GM10266 (cell line): ENCODE data around the gene RFC2.
"Not testable (repeated sequence)": the region's sequence is repeated elsewhere in the genome, so short reads cannot be mapped to it uniquely, and the experiment has no call there.

ENCODE experiments used
- DNase-seq: peaks from one replicate; pipeline ENCODE4 v3.0.0; 2012; ENCODE audit errors: extremely low spot score
- TF ChIP-seq, protein P1 (sequence below): IDR thresholded peaks from 2 replicates; pipeline ENCODE4 v1.5.1; 2012; ENCODE audit warnings: mild to moderate bottlenecking, low read depth; ENCODE audit not compliant: control insufficient read depth, insufficient read depth; ENCODE audit errors: missing control alignments

RFC2 gene

DNA sequence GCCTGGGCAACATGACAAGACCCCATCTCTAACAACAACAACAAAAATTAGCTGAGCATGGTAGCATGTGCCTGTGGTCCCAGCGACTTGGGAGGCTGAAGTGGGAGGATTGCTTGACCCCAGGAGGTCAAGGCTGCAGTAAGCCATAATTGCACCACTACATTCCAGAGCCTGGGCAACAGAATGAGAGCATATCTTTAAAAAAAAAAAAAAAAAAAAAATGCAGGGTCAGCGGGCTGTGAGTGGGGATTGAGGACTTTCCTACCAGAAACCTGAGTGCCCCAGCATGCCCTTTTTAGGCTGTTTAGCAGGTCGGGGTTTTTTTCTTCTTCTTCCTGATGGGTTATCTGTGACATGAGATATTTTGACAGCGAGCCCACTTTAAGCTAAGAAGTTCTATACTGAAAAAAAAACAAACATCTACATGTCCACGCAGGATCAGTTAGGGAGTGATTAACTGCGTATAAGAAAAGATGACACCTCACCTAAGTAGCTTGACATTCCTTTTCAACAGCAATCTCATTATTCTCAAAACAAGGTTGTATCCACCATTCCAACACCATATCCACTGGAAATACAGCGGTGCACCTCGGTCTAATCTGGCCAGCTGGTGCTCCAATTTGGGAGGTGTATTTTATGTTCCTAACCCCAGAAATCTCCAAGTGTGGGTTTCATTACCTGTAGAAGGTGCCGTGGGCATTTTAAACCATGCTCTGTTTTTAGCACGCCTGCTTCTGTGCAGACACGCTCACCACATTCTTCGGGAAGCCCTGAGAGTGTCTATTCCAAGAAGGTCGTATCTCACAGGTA is 13.8 kb upstream of the RFC2 start:
- TF ChIP-seq, protein P1, sequence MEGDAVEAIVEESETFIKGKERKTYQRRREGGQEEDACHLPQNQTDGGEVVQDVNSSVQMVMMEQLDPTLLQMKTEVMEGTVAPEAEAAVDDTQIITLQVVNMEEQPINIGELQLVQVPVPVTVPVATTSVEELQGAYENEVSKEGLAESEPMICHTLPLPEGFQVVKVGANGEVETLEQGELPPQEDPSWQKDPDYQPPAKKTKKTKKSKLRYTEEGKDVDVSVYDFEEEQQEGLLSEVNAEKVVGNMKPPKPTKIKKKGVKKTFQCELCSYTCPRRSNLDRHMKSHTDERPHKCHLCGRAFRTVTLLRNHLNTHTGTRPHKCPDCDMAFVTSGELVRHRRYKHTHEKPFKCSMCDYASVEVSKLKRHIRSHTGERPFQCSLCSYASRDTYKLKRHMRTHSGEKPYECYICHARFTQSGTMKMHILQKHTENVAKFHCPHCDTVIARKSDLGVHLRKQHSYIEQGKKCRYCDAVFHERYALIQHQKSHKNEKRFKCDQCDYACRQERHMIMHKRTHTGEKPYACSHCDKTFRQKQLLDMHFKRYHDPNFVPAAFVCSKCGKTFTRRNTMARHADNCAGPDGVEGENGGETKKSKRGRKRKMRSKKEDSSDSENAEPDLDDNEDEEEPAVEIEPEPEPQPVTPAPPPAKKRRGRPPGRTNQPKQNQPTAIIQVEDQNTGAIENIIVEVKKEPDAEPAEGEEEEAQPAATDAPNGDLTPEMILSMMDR: no peak
- DNase-seq: no peak

DNA sequence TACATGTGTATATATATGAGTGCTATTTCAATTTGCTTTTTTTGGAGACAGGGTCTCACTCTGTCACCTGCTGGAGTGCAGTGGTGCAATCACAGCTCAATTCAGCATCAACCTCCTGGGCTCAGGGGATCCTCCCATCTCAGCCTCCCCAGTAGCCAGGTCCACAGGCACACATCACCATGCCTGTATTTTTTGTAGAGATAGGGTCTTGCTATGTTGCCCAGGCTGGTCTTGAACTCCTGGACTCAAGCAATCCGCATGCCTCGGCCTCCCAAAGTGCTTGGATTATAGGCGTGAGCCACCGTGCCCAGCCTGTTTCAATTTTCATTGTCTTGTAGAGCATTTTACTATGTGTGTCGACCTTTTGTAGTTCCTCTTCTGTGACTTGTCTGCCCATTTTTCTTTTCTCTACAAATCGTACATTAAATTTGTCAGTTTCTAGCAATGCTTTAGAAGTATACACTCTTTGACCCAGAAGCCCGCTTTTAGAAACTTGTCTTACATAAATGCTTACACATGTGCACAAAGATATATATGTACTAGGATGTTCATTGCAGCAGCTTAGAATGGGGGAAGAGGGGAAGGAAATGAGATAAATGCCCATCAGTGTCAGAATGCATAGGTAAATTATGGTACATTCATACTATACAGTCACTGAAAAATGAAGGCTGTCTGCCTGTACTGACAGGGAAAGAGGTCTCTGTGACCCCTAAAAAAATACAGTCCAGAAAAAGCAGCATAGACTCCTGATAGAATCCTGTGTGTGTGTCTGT is 12.2 kb upstream of the RFC2 start:
- no peak for DNase-seq
- TF ChIP-seq, protein P1: no peak

DNA sequence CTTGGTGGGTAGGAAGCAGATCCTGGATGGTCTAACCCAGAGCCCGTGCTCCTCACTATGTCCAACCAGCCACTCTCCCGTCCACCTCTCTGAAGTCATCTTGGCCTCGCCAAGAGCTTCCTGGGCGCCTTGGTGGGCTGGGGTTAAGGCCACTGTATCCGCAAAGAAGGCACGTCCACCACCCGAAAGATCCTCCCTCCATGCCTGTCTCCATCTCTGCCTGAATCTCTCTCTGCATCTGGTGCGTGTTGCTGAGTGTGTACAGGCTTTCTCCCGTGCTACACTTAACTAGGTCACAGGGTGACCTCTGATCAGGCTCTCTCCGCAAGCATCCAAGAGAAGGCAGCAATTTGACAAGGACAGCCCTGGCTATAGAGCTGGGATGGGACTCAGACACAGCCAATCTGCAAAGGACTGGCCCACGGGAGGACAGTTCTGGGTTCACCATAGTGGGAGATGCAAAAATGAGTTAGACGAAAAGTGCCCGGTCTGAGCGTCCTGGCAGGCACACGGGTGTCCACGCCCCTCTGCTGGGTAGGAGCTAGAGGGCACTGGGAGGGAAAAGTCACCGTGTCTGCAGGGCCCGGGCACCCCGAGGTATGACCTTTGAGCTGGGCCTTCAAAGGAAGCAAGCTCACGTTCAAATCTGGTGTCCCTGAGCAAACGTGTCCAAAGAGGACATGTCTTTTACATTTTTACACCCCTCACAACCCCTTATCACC is 9.4 kb upstream of the RFC2 start:
- no peak for DNase-seq
- TF ChIP-seq, protein P1: no peak

DNA sequence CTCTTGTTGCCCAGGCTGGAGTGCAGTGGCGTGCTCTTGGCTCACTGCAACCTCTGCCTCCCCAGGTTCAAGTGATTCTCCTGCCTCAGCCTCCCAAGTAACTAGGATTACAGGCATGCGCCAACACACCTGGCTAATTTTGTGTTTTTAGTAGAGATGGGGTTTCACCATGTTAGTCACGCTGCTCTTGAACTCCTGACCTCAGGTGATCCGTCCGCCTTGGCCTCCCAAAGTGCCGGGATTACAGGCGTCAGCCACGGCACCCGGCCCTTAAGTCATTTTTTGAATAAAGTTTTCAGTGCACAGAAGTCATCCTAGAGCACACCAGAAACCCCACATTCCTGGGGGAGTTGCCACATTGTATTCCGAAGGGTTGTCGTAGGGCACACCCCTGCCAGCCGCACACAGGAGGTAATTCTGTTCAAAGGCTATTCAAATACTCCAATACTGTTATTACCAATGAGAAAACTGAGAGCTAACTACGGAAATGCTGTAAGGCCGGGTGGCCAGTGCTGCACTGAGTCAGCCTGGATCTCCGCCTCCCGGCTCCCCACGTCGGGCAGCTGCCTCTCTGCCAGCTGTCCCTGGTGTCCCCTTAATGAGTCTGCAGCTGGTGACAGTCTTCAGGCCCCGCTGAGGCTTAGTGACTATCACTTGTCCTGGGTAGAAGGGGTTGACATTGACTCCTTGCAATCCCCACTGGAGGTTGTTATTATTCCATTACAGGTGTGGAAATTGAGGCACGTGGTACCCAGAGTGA is 8.6 kb upstream of the RFC2 start:
- TF ChIP-seq, protein P1: no peak
- DNase-seq: no peak

DNA sequence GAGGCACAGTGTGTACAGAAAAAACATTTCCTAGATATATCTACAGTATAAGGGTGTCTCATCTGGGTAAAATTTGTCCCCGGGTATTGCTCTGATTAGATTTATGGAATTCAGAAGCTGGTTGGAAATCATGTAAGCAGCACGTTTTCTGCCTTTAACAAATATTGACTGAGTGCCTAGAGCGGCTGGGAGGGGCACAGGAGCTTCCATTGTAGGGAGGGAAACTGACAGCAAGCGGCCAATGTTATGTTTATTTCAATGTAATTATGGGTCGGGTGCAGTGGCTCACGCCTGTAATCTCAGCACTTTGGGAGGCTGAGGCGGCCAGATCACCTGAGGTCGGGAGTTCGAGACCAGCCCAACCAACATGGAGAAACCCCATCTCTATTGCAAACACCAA is 4.4 kb upstream of the RFC2 start:
- no peak for DNase-seq
- TF ChIP-seq, protein P1: no peak

DNA sequence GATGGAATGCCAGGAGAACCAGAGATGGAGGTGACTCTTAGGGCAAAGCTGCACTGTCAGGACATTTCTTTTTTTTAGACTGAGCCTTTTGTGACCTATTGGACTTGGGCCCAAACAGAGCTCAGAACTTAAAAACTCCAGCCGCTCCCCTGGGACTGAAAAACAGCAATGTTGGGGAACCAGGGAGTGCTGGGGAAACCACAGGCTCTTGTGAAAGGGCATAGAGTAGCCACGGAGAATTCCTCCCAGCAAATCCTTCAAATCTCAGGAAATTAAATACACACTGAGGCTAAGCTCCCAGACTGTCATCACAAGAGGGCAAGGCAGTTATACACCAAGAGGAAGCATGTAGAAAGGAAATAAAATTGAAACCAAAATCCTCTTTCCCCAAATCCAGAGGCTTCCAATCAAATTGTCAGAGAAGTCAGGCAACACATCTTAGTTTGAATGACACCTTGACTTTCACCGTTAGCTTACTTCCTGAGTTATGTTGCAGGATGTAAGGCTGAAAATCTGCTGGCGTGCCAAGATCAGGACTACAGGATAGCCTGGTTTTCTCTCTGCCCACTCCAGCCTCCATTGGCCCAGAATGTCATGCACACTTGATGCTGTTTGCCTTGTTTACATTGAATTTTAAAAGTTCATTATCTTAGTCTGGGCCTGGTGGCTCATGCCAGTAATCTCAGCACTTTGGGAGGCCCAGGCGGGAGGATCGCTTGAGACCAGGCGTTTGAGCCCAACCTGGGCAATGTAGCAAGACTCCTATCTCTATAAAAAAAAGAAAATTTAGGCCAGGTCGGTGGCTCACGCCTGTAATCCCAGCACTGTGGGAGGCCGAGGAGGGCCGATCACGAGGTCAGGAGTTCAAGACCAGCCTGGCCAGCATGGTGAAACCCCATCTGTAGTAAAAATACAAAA is 2.6 kb upstream of the RFC2 start:
- no peak for DNase-seq
- TF ChIP-seq, protein P1: no peak

DNA sequence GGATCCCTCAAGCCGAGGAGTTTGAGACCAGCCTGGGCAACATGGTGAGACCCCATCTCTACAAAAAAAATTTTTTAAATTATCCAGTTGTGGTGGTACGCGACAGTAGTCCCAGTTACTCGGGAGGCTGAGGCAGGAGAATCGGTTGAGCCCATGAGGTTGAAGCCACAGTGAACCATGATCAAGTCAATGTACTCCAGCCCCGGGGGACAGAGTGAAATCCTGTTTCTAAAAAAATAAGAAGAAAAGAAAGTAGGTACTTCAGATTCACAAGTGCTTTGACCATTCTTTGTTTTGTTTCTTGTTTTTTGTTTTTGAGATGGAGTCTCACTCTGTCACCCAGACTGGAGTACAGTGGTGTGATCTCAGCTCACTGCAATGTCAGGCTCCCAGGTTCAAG is 1.3 kb upstream of the RFC2 start:
- not testable (repeated sequence) for DNase-seq
